Hindlimb muscle (tissue), 1 donor: ENCODE results near the gene PEX10. TPM values are rescaled to one million over a fixed set of nuclear protein-coding genes. Genes with fewer than 3 reads are reported as not detected.
"Not testable (repeated sequence)": the region's sequence is repeated elsewhere in the genome, so short reads cannot be mapped to it uniquely, and the experiment has no call there.

ENCODE experiments used
- DNase-seq: peaks from one replicate; pipeline ENCODE4 v3.0.0-alpha.2; 2013
- polyA plus RNA-seq: library from polyadenylated mRNA; unstranded; fragments of 120-200 nt; gene quantifications from one replicate; pipeline ENCODE4 v1.2.1, GENCODE V29; 2013; ENCODE audit not compliant: insufficient read length

Gene PEX10
- polyA plus RNA-seq, 1 donor = 22.9 TPM

DNA sequence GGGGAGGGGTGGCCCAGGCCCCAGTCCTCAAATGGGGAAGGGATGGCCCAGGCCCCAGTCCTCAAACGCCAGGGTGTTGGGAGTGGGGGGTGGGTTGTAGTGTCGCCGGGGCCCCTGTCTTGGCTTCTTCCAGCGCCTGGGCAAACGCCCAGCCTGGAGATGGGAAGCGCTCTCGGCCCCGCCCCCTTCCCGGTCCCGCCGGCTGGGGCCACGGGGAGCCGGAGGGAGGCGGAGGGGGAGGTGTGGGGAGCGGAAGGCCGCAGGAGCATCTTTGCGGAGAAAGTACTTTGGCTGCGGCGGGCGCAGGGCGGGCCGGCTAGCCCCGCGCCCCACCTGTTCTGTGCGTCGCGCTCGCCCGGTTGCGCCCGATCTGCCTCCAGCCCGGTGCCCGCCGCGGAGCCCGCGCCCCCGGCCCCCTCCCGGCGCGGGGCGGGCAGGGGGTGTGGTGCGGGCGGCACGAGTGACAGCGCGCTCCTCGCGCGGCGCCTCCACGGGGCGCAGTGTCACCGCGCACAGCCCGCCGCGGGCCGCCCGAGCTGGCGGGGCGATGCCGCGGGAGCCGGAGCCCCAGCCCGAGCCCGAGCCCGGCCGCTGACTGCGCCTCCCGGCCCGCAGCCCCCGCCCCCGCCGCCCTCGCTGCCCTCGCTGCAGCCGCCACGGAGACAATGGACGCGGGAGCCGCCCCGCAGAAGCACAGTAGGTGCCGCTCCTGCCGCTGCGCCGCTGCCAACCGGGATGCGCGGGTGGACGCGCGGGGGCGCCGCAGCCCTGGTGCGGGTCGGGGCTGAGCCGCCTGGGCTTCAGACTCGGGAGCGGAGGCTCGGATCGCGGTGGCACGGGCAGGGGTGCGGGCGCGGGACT lies 31.1 kb upstream of the PEX10 start:
- no peak for DNase-seq

DNA sequence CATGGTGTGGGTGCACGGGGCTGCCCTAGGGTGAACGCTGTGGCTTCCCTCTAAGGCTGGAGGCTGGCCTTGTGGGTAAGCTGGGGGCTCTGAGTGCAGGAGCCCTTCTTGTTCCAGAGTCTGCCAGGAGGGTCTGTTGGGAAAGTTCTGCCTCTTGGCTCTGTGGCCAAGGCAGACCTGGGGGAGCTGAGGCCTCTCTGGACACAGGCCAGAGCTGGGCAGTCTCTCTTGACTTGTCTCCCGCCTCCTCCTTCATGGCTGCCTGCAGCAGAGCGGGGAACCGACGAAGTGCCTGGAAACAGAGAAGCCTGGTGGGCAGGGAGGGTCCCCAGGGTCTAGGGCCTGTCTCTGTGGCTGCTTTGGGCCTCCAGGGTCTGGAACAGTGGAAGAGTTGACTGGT lies 30.3 kb upstream of the PEX10 start:
- DNase-seq = no peak

DNA sequence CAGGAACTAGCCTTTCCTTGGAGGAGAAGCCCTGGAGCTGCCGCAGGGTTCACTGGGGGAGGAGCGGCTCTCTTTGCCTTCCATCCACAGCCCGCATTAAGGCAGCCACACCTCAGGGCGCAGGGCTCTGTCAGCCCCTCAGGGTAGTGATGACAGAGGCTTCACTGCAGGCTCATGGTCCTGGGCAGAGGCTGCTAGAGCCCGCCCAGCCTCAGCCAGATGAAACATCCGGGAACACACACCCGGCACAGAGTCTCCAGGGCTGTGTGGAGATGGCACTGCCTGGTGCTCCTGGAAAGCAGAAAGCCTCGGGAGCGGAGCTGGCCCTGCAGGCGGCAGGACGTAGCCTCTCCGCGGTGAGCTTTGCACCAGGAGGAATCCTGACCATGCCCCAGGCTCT lies 29.4 kb upstream of the PEX10 start:
- DNase-seq = no peak

DNA sequence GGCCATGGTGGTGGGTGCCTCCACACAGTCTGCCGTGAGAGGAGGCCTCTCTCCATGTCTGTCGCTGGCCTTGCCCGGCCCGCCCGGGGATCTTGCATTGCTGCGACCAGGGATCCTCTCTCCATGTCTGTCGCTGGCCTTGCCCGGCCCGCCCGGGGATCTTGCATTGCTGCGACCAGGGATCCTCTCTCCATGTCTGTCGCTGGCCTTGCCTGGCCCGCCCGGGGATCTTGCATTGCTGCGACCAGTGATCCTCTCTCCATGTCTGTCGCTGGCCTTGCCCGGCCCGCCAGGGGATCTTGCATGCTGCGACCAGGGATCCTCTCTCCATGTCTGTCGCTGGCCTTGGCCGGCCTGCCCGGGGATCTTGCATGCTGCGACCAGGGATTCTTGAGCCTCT lies 28.0 kb upstream of the PEX10 start:
- DNase-seq = not testable (repeated sequence)

DNA sequence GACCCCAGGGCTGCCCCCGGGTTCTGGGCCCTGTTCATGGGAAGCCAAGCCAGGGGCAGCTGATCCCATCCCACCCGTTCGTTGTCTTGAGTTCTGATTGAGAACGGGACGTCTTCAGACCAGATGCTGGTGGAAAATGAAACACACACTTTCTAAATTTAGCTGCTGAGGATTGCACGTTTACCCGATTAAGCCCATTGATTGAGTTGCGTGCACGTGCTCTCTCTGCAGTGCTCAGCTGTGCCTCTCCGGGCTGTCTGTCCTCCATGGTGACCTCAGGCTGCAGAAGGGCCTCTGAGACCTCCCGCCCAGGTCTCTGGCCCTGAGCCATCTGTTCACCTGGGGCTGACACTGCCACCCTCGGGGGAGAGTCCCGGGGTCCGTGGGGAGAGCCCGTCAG lies 27.0 kb upstream of the PEX10 start:
- no peak for DNase-seq

DNA sequence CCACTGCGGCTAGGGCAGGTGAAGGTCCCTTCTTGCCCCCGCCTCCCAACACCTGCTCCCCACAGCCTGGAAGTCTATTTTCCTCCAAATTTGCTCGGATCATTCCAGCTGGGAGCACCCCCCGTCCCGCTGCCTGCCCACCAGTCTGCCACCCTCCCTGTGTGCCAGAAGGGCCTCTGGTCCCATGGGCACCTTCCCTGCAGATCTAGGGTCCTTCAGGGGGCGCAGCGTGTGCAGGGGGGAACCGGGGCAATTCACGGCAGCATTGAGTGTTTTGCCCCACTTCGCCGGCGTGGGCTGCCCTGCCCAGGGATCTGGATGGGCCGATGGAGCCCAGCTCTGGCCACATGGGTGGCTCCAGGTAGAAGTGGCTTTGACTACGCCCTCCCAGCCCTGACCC lies 26.3 kb upstream of the PEX10 start:
- DNase-seq = no peak

DNA sequence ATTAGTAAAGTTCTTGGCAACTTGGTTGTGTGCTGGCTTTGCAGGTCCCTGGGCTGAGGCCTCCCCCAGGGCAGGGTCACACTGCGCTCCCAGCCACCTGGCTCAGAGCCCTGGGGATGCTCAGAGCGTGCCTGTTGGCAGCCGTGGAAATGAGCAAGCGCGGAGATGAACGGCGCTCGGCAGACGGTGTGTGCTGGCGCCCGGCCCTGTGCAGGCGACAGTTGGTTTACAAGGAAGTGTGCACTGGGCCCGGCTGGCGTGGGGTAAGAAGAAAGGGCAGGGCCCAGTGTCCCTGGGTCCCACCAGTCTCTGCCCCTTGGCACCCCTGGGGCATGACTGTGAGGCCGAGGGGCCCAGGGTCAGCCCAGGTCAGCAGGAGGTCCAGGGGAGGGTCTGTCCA lies 25.7 kb upstream of the PEX10 start:
- DNase-seq = no peak

DNA sequence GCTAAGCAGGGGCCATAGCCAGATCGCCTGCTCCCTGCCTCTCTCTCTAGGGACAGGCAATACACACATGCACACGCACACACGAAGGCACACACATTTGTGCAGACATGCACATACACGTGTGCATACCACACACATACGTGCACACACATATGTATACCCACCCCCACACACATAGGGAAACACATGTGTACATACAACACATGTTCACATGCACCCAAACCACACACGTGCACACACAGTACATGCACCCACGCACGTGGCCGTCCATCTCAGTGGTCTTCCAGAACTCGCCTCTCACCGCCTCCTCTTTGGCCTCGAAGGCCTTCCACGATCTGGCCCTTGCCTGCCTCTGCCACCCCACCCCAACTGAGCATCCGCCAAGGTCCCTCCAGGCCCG lies 25.3 kb upstream of the PEX10 start:
- DNase-seq = no peak

DNA sequence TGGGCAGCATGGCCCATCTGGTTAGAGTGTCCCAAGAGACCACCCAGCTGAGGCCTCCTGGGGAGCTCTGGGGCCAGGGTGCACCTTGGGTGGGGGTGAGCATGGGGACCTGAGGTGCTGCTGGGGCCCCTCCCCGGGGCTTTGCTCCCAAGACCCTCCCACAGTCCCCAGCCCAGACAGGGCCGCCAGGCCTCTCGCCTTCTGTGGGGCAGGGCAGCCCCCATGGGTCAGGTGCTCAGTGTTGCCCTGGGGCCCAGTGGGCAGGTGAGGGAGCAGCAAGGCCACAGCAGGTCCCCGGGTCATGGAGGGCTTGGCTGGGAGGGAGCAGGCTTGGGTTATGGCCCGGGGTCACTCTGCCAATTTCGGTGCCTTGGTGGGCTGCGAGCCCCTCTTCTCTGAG lies 24.5 kb upstream of the PEX10 start:
- no peak for DNase-seq

DNA sequence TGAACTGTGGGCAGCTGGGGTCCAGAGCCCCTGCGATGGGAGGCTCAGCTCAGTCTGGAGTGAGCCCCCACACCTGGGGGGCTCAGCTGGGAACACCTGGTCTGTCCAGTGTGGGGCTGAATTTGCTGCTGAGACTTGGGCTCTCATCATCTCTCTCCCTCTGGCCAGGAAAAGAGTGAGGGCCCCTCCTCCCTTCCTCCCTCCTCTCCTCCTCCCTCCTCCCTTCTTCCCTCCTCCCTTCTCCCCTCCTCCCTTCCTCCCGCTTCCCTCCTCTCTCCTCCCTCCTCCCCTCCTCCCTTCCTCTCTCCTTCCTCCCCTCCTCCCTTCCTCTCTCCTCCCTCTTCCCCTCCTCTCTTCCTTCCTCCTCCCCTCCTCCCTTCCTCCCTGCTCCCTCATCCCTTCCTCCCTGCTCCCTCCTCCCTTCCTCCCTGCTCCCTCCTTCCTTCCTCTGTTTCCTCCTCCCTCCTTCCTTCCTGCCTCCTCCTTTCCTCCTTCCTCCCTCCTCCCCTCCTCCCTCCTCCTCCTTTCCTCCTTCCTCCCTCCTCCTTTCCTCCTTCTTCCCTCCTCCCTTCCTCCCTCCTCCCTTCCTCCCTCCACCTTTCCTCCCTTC lies 23.5 kb upstream of the PEX10 start:
- DNase-seq = no peak

DNA sequence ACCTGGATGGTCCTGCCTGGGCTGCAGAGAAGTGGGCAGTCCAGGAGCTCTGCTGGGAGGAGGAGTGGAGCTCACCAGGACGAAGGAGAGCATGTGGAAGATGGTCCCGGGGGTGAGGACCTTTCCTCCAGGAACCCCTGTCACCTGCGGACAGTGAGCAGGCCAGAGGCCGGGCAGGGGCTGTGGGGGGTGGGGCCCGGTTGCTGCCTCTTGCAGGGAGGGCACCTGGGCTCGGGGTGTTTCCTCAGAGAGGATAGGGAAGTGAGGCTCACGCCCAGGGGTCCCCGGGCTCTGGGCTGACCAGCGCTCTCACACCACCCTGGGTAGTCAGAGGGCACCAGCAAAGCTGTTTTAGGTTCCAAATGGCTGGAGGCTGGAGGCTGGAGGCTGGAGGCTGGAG lies 22.7 kb upstream of the PEX10 start:
- no peak for DNase-seq

DNA sequence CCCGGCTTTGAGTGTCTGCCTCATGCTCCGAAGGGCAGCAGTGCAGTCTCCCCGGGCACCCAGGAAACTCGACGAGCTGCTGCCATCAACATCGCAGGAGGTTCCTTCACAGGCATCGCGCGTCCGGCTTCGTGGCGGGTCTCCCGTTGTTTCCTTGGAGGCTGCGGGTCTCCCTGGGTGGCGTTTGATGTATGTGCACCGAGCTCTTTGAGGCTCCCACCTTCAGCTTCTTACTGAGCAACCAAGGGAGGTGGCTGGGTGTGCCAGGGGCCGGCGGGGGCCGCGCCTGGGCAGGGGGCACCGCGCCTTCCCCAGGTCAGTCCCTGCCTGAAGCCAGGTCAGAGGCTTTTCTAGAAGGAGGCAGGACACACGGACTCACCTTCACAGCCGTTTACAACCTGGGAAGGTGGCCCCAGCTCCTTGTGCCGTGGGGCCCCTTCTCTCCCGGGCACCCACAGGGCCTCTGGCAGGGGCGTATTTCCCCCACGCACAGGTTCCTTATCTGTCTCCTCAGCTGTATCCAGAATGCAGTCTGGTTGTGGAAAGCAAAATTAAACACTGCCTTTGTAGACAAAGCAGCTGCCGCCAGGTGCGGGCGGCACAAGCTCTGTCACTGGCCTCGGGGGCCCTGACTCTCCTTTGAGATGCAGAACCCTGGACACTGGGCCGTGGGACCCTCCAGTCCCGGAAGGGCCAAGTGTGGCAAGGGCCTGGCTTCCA lies 21.7 kb upstream of the PEX10 start:
- no peak for DNase-seq

DNA sequence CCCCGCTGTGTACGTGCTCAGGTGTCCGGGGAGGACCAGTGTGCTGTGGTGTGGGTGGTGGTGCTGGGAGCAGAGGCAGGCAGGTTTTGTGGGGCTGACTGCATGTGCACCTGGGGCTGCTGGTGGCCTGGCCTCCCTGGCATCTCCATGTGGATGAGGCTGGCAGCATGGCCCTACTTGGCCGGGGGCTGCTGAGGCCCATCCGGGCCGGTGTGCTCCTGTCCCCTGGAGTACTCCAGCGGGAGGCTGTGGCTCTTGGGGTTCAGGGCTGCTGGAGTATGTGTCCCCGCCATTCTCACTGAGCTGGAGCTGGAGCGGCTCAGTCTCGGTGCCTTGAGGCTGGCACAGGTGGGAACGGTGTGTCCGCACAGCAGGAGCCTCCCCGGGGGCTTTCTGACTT lies 20.8 kb upstream of the PEX10 start:
- no peak for DNase-seq

DNA sequence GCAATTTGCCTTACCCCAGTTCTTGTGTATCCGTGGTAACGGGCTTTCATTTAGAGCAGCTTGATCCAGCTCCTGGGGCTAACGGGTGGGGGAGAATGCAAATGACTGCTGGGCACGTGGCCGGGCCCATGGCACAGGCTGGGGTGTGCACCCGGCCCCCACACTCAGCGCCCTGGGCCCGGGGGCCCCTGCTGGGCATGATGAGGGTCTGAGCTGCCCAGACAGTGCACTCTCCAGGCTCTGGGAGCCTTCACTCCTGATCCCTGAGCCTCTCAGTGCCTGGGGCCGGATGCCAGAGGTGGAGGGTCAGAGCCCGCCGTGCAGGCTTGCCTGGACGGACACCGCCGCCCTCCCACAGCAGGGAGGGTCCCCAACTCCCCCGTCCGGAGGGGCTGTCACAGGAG lies 20.1 kb upstream of the PEX10 start:
- no peak for DNase-seq

DNA sequence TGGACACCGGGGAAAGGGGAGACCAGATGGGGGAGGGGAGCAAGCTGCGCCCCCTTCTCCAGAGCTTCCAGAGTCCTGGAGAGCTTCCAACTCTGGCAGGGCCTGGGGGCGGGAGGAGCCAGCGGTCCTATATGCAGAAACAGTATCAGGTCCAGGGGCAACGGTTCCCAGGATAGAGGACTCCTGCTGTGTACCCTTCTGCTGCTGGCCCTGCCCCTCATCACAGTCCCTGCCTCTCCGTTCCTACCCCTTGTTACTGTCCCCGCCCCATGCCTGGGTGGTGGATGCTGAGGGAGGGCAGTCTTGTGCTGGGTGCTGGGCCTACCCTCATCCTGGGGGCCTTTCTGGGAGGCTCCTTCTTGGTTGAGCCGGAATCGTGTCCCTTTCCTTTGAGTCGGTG lies 19.2 kb upstream of the PEX10 start:
- no peak for DNase-seq

DNA sequence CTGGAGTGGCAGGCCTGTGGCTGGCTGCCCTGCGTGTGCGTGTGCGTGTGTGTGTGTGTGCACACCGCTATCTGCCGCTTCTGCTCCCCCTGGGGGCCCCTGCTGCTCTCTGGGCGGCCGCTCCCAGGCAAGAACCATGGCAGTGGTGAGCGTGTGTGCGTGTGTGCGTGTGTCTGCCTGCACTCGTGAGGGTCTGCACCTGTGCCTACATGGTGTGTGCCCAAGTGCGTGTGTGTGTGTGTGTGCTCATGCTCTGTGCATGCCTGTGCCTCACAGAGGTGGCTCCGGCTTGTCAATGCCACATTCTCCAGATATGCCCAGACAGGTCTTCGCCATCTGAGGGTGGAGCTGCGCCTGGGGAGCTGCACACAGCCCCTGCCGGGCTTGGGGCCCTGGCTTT lies 18.7 kb upstream of the PEX10 start:
- no peak for DNase-seq

DNA sequence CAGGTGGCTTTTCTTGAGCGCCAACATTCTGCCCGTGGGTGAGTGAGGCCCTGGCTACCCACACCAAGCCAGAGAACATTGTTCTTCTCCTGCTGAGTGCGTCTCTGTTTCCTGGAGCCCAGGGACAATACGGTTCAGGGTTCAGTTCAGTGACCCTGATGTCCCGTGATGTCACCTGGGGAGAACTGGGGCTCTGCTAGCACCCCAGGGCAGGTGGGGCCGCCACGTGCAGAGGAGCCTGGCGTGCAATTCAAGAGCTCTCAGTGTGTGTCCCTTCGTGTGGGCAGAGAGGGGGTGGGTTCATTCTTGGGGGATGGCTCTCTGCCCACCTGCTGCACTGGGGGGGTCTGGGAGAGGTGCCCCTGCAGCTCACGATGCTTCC lies 18.2 kb upstream of the PEX10 start:
- no peak for DNase-seq

DNA sequence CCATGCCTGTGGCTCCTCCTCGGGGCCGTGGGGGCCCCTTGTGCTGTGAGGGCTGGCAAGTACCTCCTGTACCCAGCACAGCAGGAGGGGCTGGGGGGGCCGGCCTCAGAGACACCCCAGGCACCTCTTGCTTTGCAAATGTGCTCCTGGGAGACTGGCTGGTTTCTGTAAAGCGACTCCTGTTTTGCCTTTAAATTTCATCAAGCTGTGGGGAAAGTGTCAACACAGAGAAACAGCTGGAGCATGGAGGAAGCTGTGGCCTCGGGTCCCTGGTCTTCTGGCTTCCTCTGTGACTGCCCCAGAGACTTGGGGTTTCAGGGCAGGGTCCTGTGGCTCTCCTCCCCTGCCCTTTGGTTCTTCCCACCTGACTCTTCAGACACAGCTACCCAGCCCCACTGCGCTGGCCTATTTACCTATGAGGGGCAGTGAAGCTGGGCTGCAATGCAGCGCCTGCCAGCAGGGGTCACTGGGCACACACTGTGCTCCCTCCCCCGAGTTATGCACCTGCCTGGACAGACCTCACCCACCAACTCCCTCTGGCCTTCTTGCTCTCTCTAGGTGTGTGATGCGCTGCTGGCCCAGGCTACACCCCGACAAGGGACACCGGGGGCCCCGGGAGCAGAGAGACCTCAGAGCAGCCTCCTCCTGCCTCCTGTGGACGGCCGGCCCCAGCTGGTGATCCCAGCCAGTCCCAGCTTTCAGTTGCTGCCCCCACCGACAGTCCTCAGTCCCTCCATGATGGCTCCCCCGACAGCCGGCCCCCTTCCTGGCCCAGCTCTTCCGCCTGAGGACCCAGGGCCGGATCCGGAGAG lies 17.6 kb upstream of the PEX10 start:
- no peak for DNase-seq

DNA sequence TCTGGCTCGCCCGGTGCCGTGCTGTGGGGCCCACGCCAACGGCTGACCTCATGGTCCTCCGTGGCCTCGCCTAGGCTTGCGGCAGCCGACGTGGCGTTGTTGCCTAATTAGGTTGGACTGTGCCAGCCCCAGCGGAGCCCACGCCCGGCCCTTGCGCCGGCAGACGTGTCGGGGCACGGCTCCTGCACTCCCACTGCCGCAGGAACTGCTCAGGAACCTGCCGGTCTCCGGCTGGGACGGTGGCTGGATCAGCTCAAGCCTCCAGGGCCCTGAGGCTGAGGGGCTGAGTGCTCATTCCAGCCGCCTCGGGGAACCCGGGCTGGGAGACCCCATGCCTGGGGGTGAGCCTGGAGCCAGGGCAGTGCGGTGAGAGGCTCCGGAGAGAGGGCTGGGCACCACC lies 16.1 kb upstream of the PEX10 start:
- DNase-seq = no peak

DNA sequence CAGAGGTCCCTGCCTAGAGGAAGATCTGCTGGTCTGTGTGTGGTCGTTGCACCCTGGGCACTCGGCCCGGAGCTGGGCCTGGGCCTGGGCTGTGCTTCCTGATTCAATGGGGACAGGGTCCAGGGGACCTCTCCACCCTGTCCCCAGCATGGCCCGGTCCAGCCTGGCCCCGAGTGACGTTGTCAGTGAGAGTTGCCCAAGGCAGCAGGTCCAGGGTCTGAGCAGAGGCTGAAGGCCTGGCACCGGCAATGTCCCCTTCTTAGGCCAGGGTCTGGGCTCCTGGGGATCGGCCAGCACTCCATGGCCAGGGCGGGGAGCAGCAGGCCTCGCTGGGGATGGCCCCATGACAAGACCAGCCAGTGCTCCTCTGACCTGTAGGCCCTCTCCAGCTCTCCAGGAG lies 15.6 kb upstream of the PEX10 start:
- no peak for DNase-seq

DNA sequence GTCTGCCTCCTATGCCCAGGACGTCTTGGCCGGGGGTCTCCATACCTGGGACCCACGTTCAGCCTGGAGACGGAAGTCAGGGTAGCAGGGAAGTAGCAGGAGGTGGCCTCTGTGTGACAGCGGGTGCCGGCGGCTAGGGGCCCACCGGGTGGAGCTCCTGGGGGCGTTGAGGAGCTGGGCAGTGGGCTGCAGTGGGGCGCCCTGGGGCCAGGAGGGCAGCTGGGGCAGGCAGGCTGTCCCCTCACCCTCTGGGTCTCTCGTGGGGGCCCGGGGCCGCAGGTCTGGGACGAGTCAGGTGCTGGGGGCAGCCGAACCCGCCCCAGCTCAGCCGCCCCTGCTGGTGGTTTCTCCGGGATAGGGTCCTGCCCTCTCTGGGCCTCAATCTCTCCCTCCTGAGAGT lies 14.7 kb upstream of the PEX10 start:
- DNase-seq = no peak

DNA sequence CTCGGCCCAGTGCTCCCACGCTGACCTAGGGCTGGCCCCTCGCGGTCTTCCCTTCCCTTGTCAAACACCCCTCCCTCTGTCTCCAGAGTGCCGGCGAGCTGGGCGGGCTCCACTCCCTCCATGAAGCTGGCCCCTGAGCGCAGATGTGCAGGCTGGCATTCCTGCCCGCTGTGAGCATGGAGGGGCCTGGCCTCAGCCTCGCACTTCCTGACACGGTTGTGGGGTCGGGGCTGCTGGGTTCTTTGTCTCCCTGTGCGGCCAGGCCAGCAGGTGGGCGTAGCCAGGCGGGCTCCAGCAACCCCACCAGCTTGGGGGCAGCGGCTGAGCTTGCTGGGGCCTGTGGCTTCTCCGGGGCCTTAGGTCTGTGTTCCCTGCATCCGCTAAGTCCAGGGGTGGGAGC lies 14.2 kb upstream of the PEX10 start:
- no peak for DNase-seq

DNA sequence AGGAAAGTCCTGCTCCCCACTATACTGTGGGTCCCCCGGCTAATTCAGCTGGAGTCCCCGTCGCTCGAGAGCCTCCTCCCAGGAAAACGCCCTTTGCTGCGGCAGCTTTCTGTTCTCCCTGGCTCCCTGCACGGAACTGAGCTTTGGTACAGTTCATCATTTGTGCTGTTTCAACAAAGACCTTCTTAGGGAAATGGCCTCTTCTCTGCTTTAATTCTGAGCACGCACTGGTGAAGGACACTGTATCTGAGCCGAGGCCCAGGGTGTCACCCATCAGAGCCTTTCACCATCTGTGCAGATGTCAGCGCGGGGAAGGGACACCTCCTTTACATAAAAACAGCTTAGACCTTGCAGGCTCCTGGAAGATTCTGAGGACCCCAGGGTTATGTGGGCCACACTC lies 13.5 kb upstream of the PEX10 start:
- no peak for DNase-seq
